Neural progenitor cell (in vitro differentiated cells): ENCODE results near the gene CHMP2B.

Experiments used
- CTCF ChIP-seq: fragments of 200-600 bp; sonication (generic); IDR thresholded peaks from 2 replicates; pipeline ENCODE4 v1.5.1; 2017; ENCODE audit warnings: antibody characterized with exemption, mild to moderate bottlenecking
- EZH2phosphoT487 ChIP-seq: fragments of 200-600 bp; sonication (generic); IDR thresholded peaks from 2 replicates; pipeline ENCODE4 v1.6.1; 2017; ENCODE audit warnings: antibody characterized with exemption

GRCh38 chr3:87207460-87207859 is 19.6 kb upstream of the CHMP2B start:
- no peak for TF ChIP-seq CTCF
- no peak for TF ChIP-seq EZH2phosphoT487
